Measurements from ENCODE around the gene PRC1.

The PRC1 gene

GRCh38 chr15:90952901-90953677 is 41.2 kb downstream of the PRC1 start:
- H3K27ac ChIP-seq (ENCODE audit: low read length) = no peak overlapping the region
- no peaks in the 10 kb centered on the region for H3K9me2 ChIP-seq (replicated peaks; ENCODE audit: insufficient read depth, low read length)
- no peaks in the 10 kb centered on the region for H3K9me3 ChIP-seq (replicated peaks; ENCODE audit: insufficient read depth, low read length)
- H3K4me3 ChIP-seq (ENCODE audit: low read length) = no peak overlapping the region
- TF ChIP-seq EZH2 (optimal IDR thresholded peaks at IDR 0.05; ENCODE audit: low read depth, low read length) (no peak), CTCF (IDR thresholded peaks at IDR 0.05; ENCODE audit: low read length) (no peak), EZH2phosphoT487 (IDR thresholded peaks at IDR 0.05; ENCODE audit: low read length) (no peak)
- H3F3A ChIP-seq (ENCODE audit: insufficient read depth, low read length) = peaks cover 25% of the 10 kb centered on the region
- H2AFZ ChIP-seq (ENCODE audit: low read length) = no peak overlapping the region
- H3K27me3 ChIP-seq (replicated peaks; ENCODE audit: insufficient read depth, low read length) = no peaks in the 10 kb centered on the region
- H3K79me2 ChIP-seq (ENCODE audit: low read length) = peaks cover 27% of the 10 kb centered on the region
- no peaks in the 10 kb centered on the region for H3K4me1 ChIP-seq (ENCODE audit: low read length)
- H3K4me2 ChIP-seq (ENCODE audit: low read depth, low read length) = no peak overlapping the region
- no peaks in the 10 kb centered on the region for H4K20me1 ChIP-seq (ENCODE audit: insufficient read depth, low read length)
- H3K36me3 ChIP-seq (replicated peaks; ENCODE audit: insufficient read depth, low read length) = no peaks in the 10 kb centered on the region
- no peak overlapping the region for H3K9ac ChIP-seq (ENCODE audit: low read length)
- DNase-seq = no peak

GRCh38 chr15:90950676-90951075 is 43.7 kb downstream of the PRC1 start:
- no peak overlapping the region for H3K9ac ChIP-seq (ENCODE audit: low read length)
- H3K27ac ChIP-seq (ENCODE audit: low read length) = no peak overlapping the region
- no peak for TF ChIP-seq EZH2phosphoT487 (IDR thresholded peaks at IDR 0.05; ENCODE audit: low read length)
- TF ChIP-seq CTCF (IDR thresholded peaks at IDR 0.05; ENCODE audit: low read length) = no peak
- TF ChIP-seq EZH2 (optimal IDR thresholded peaks at IDR 0.05; ENCODE audit: low read depth, low read length) = no peak
- H3K9me2 ChIP-seq (replicated peaks; ENCODE audit: insufficient read depth, low read length) = no peaks in the 10 kb centered on the region
- DNase-seq = no peak
- H3K36me3 ChIP-seq (replicated peaks; ENCODE audit: insufficient read depth, low read length) = no peaks in the 10 kb centered on the region
- no peaks in the 10 kb centered on the region for H4K20me1 ChIP-seq (ENCODE audit: insufficient read depth, low read length)
- peaks cover 5% of the 10 kb centered on the region for H3K79me2 ChIP-seq (ENCODE audit: low read length)
- H3F3A ChIP-seq (ENCODE audit: insufficient read depth, low read length) = peaks cover 16% of the 10 kb centered on the region
- H3K4me3 ChIP-seq (ENCODE audit: low read length) = no peak overlapping the region
- no peaks in the 10 kb centered on the region for H3K4me1 ChIP-seq (ENCODE audit: low read length)
- H3K4me2 ChIP-seq (ENCODE audit: low read depth, low read length) = no peak overlapping the region
- no peaks in the 10 kb centered on the region for H3K27me3 ChIP-seq (replicated peaks; ENCODE audit: insufficient read depth, low read length)
- H2AFZ ChIP-seq (ENCODE audit: low read length) = no peak overlapping the region
- no peaks in the 10 kb centered on the region for H3K9me3 ChIP-seq (replicated peaks; ENCODE audit: insufficient read depth, low read length)

GRCh38 chr15:90949979-90950675 is 44.2 kb downstream of the PRC1 start:
- H3K9ac ChIP-seq (ENCODE audit: low read length) = no peak overlapping the region
- no peak overlapping the region for H2AFZ ChIP-seq (ENCODE audit: low read length)
- H3K27ac ChIP-seq (ENCODE audit: low read length) = no peak overlapping the region
- no peaks in the 10 kb centered on the region for H3K79me2 ChIP-seq (ENCODE audit: low read length)
- no peak overlapping the region for H3K4me2 ChIP-seq (ENCODE audit: low read depth, low read length)
- no peaks in the 10 kb centered on the region for H3K9me3 ChIP-seq (replicated peaks; ENCODE audit: insufficient read depth, low read length)
- no peaks in the 10 kb centered on the region for H3K36me3 ChIP-seq (replicated peaks; ENCODE audit: insufficient read depth, low read length)
- H3K4me3 ChIP-seq (ENCODE audit: low read length) = no peak overlapping the region
- no peaks in the 10 kb centered on the region for H3K4me1 ChIP-seq (ENCODE audit: low read length)
- H3K9me2 ChIP-seq (replicated peaks; ENCODE audit: insufficient read depth, low read length) = no peaks in the 10 kb centered on the region
- H3K27me3 ChIP-seq (replicated peaks; ENCODE audit: insufficient read depth, low read length) = no peaks in the 10 kb centered on the region
- no peak for DNase-seq
- no peaks in the 10 kb centered on the region for H4K20me1 ChIP-seq (ENCODE audit: insufficient read depth, low read length)
- no peak for TF ChIP-seq CTCF (IDR thresholded peaks at IDR 0.05; ENCODE audit: low read length)
- no peak for TF ChIP-seq EZH2 (optimal IDR thresholded peaks at IDR 0.05; ENCODE audit: low read depth, low read length)
- no peak for TF ChIP-seq EZH2phosphoT487 (IDR thresholded peaks at IDR 0.05; ENCODE audit: low read length)
- peaks cover 11% of the 10 kb centered on the region for H3F3A ChIP-seq (ENCODE audit: insufficient read depth, low read length)
